ENCODE measurements around the gene TEX14.

GRCh38 chr17:58617563-58617962, 74.3 kb downstream of the TEX14 start:
- TF ChIP-seq POLR2AphosphoS5 (IDR thresholded peaks at IDR 0.05; ENCODE audit: low read depth, low read length) (no peak), POLR2A (IDR thresholded peaks at IDR 0.05; ENCODE audit: low read depth, low read length) (no peak), TAF1 (IDR thresholded peaks at IDR 0.05; ENCODE audit: low read depth, low read length) (no peak), SPI1 (IDR thresholded peaks at IDR 0.05; ENCODE audit: low read depth, low read length) (no peak), POU2F2 (IDR thresholded peaks at IDR 0.05; ENCODE audit: low read depth, low read length) (peak; percentile 90), PAX5 (IDR thresholded peaks at IDR 0.05; ENCODE audit: insufficient read depth, low read length, severe bottlenecking) (no peak)
